ENCODE data around the gene NCKAP5.

DNA sequence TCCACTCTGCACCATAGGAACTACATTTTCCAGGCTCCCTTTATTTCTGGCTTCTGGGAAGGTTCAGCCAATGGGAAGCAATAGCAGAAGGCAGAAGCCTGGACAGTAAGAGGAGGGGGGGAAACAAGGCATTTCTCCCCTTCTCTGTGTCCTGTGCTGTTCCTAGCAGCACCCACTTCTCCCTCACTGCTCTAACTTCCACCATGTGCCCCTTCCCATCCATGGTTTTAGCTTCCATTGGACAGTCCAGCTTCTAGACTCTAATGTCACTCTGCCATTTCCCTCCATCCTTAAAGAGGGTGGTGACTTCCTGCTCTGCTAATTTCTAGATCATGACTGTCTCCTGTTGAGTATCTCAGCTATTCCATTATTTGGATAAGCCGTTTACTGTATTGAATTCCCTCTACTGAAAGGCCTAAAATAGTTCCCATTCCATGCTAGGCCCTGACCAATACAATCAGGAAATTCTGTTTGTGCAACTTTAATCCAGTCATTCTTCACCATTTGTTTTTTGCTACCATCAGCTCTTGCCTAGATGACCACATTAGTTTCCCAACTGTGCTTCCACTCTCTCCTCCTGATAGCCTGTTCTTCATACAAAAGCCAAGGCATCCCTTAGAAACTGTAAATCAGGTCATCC, 877.5 kb downstream of the NCKAP5 start:
- TF ChIP-seq JUND (IDR thresholded peaks at IDR 0.05), result no peak
- TF ChIP-seq, protein P1, sequence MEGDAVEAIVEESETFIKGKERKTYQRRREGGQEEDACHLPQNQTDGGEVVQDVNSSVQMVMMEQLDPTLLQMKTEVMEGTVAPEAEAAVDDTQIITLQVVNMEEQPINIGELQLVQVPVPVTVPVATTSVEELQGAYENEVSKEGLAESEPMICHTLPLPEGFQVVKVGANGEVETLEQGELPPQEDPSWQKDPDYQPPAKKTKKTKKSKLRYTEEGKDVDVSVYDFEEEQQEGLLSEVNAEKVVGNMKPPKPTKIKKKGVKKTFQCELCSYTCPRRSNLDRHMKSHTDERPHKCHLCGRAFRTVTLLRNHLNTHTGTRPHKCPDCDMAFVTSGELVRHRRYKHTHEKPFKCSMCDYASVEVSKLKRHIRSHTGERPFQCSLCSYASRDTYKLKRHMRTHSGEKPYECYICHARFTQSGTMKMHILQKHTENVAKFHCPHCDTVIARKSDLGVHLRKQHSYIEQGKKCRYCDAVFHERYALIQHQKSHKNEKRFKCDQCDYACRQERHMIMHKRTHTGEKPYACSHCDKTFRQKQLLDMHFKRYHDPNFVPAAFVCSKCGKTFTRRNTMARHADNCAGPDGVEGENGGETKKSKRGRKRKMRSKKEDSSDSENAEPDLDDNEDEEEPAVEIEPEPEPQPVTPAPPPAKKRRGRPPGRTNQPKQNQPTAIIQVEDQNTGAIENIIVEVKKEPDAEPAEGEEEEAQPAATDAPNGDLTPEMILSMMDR (IDR thresholded peaks at IDR 0.05; ENCODE audit: low read depth, low read length, missing input control), result no peak
- TF ChIP-seq FOXA2 (IDR thresholded peaks at IDR 0.05), result no peak
- no peak for TF ChIP-seq EGR1 (IDR thresholded peaks at IDR 0.05; ENCODE audit: low read depth in 2 of 2)
- TF ChIP-seq, protein P2, sequence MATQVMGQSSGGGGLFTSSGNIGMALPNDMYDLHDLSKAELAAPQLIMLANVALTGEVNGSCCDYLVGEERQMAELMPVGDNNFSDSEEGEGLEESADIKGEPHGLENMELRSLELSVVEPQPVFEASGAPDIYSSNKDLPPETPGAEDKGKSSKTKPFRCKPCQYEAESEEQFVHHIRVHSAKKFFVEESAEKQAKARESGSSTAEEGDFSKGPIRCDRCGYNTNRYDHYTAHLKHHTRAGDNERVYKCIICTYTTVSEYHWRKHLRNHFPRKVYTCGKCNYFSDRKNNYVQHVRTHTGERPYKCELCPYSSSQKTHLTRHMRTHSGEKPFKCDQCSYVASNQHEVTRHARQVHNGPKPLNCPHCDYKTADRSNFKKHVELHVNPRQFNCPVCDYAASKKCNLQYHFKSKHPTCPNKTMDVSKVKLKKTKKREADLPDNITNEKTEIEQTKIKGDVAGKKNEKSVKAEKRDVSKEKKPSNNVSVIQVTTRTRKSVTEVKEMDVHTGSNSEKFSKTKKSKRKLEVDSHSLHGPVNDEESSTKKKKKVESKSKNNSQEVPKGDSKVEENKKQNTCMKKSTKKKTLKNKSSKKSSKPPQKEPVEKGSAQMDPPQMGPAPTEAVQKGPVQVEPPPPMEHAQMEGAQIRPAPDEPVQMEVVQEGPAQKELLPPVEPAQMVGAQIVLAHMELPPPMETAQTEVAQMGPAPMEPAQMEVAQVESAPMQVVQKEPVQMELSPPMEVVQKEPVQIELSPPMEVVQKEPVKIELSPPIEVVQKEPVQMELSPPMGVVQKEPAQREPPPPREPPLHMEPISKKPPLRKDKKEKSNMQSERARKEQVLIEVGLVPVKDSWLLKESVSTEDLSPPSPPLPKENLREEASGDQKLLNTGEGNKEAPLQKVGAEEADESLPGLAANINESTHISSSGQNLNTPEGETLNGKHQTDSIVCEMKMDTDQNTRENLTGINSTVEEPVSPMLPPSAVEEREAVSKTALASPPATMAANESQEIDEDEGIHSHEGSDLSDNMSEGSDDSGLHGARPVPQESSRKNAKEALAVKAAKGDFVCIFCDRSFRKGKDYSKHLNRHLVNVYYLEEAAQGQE (IDR thresholded peaks at IDR 0.05), result no peak
- no peak for TF ChIP-seq TAF1 (conservative IDR thresholded peaks at IDR 0.05)
- TF ChIP-seq, protein P3, sequence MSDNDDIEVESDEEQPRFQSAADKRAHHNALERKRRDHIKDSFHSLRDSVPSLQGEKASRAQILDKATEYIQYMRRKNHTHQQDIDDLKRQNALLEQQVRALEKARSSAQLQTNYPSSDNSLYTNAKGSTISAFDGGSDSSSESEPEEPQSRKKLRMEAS (IDR thresholded peaks at IDR 0.05), result no peak
- TF ChIP-seq RAD21 (IDR thresholded peaks at IDR 0.05), result no peak
- TF ChIP-seq, protein P4, sequence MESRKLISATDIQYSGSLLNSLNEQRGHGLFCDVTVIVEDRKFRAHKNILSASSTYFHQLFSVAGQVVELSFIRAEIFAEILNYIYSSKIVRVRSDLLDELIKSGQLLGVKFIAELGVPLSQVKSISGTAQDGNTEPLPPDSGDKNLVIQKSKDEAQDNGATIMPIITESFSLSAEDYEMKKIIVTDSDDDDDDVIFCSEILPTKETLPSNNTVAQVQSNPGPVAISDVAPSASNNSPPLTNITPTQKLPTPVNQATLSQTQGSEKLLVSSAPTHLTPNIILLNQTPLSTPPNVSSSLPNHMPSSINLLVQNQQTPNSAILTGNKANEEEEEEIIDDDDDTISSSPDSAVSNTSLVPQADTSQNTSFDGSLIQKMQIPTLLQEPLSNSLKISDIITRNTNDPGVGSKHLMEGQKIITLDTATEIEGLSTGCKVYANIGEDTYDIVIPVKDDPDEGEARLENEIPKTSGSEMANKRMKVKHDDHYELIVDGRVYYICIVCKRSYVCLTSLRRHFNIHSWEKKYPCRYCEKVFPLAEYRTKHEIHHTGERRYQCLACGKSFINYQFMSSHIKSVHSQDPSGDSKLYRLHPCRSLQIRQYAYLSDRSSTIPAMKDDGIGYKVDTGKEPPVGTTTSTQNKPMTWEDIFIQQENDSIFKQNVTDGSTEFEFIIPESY (IDR thresholded peaks at IDR 0.05), result no peak
- no peak for TF ChIP-seq SP1 (IDR thresholded peaks at IDR 0.05)
- TF ChIP-seq GABPA (IDR thresholded peaks at IDR 0.05 in 1 of 2, conservative IDR thresholded peaks at IDR 0.05 in 1 of 2), result no peak
- no peak for TF ChIP-seq RXRA (IDR thresholded peaks at IDR 0.05)
- TF ChIP-seq YY1 (IDR thresholded peaks at IDR 0.05), result no peak
